ENCODE results near the gene UBE2D1. TPM values are rescaled to one million over a fixed set of nuclear protein-coding genes. Genes with fewer than 3 reads are reported as not detected.
A peak's percentile ranks its signal among the peaks of the same experiment; 100 is the strongest.

The UBE2D1 gene
- total and polyA plus RNA-seq, 2 donors (not counting 3 experiments of a cell fraction or from before 2014, with no cell fraction given) = 13.5 to 14.5 TPM

GRCh38 chr10:58399410-58399809, 64.6 kb downstream of the UBE2D1 start:
- no peaks in the 10 kb centered on the region for H3K4me1 ChIP-seq (ENCODE audit: control insufficient read depth, extremely low read depth, insufficient read depth, low read length)
- CTCF ChIA-PET = interaction anchor here (0.6 kb wide), 1 partner anchor 627 kb away, joined by 3 read pairs; no protein-coding TSS in a partner anchor
- H3K27ac ChIP-seq (ENCODE audit: insufficient read depth, low read depth, low read length) = no peak overlapping the region
- DNase-seq (ENCODE audit: low read depth, low spot score) (no peak), FAIRE-seq (no peak)
- H3K9me1 ChIP-seq (replicated peaks; ENCODE audit: control insufficient read depth, extremely low read depth, insufficient read depth, low read length) = no peaks in the 10 kb centered on the region
- intact Hi-C loops (cut with micrococcal nuclease) = no loop called here
- peaks cover 0 to 7% of the 10 kb centered on the region in 2 experiments for H3K36me3 ChIP-seq (ENCODE audit: control insufficient read depth in 2 of 2, extremely low read depth in 1 of 2, insufficient read depth in 2 of 2, low read length in 2 of 2)
- H2AFZ ChIP-seq (ENCODE audit: low read depth, low read length) = no peak overlapping the region
- H3K27me3 ChIP-seq (ENCODE audit: control insufficient read depth in 2 of 2, insufficient read depth in 2 of 2, low read length in 2 of 2) = no peaks in the 10 kb centered on the region
- no peaks in the 10 kb centered on the region for H3K9me3 ChIP-seq (replicated peaks; ENCODE audit: control insufficient read depth, insufficient read depth, low read length)
- no peaks in the 10 kb centered on the region for H4K20me1 ChIP-seq (replicated peaks; ENCODE audit: control insufficient read depth, extremely low read depth, insufficient read depth, low read length)
- dilution Hi-C loops (cut with MboI; ENCODE audit: extremely low pct_ligation_motif_present, low sequenced_read_pairs) = no loop called here
- no peak overlapping the region for H3K4me3 ChIP-seq (replicated peaks in 1 of 3; ENCODE audit: insufficient read depth in 1 of 3, low read depth in 1 of 3, low read length in 3 of 3)
- H3K79me2 ChIP-seq (ENCODE audit: control insufficient read depth, insufficient read depth, low read length) = no peaks in the 10 kb centered on the region
- H3K9ac ChIP-seq (replicated peaks; ENCODE audit: extremely low read depth, insufficient read depth, low read length) = no peak overlapping the region
- H3K4me2 ChIP-seq (ENCODE audit: insufficient read depth, low read length) = no peak overlapping the region
- BruUV-seq (replicated peaks) = no TSS peak
- TF ChIP-seq FOS (IDR thresholded peaks at IDR 0.05; ENCODE audit: borderline replicate concordance, insufficient read depth, low read length) (peak; percentile 32), MYC (IDR thresholded peaks at IDR 0.05; ENCODE audit: low read depth, low read length) (no peak)
- POLR2A ChIA-PET = no interaction called here

- H3K79me2 ChIP-seq (ENCODE audit: control insufficient read depth, insufficient read depth, low read length) = no peaks in the 10 kb centered on the region
- H3K9me3 ChIP-seq (replicated peaks; ENCODE audit: control insufficient read depth, insufficient read depth, low read length) = no peaks in the 10 kb centered on the region
- DNase-seq (ENCODE audit: low read depth, low spot score) (peak; percentile 7), FAIRE-seq (no peak)
- no peak overlapping the region for H3K9ac ChIP-seq (replicated peaks; ENCODE audit: extremely low read depth, insufficient read depth, low read length)
- no peaks in the 10 kb centered on the region for H3K4me1 ChIP-seq (ENCODE audit: control insufficient read depth, extremely low read depth, insufficient read depth, low read length)
- no TSS peak for BruUV-seq (replicated peaks)
- no peak overlapping the region for H3K27ac ChIP-seq (ENCODE audit: insufficient read depth, low read depth, low read length)
- no peak overlapping the region for H3K4me2 ChIP-seq (ENCODE audit: insufficient read depth, low read length)
- no peaks in the 10 kb centered on the region for H3K9me1 ChIP-seq (replicated peaks; ENCODE audit: control insufficient read depth, extremely low read depth, insufficient read depth, low read length)
- CTCF ChIA-PET = interaction anchor here (1.0 kb wide), 1 partner anchor 15 kb away, joined by 3 read pairs; no protein-coding TSS in a partner anchor
- H2AFZ ChIP-seq (ENCODE audit: low read depth, low read length) = no peak overlapping the region
- POLR2A ChIA-PET = no interaction called here
- TF ChIP-seq GATA2 (IDR thresholded peaks at IDR 0.05; ENCODE audit: insufficient read depth, insufficient read length, low read depth, low read length) = no peak
- TF ChIP-seq EZH2 (IDR thresholded peaks at IDR 0.05; ENCODE audit: borderline replicate concordance, low read depth, low read length, severe bottlenecking) = no peak
- no peak for TF ChIP-seq CTCF (IDR thresholded peaks at IDR 0.05; ENCODE audit: extremely low read depth in 1 of 2, insufficient read depth in 1 of 2, low read depth in 1 of 2, low read length in 2 of 2)
- TF ChIP-seq MYC (IDR thresholded peaks at IDR 0.05; ENCODE audit: low read depth, low read length) = no peak
- TF ChIP-seq POLR2A (IDR thresholded peaks at IDR 0.05; ENCODE audit: low read depth, low read length) = no peak
- TF ChIP-seq MAX (IDR thresholded peaks at IDR 0.05; ENCODE audit: insufficient read depth, insufficient read length) = no peak
- TF ChIP-seq POLR2AphosphoS5 (IDR thresholded peaks at IDR 0.05; ENCODE audit: insufficient read depth, low read depth, low read length) = no peak
- no peak for TF ChIP-seq FOS (IDR thresholded peaks at IDR 0.05; ENCODE audit: borderline replicate concordance, insufficient read depth, low read length)
- TF ChIP-seq JUN (IDR thresholded peaks at IDR 0.05; ENCODE audit: borderline replicate concordance, insufficient read depth, insufficient read length, low read depth) = no peak
- dilution Hi-C loops (cut with MboI; ENCODE audit: extremely low pct_ligation_motif_present, low sequenced_read_pairs) = no loop called here
- H3K36me3 ChIP-seq (ENCODE audit: control insufficient read depth in 2 of 2, extremely low read depth in 1 of 2, insufficient read depth in 2 of 2, low read length in 2 of 2) = peaks cover 0 to 7% of the 10 kb centered on the region in 2 experiments
- H4K20me1 ChIP-seq (replicated peaks; ENCODE audit: control insufficient read depth, extremely low read depth, insufficient read depth, low read length) = no peaks in the 10 kb centered on the region
- H3K27me3 ChIP-seq (ENCODE audit: control insufficient read depth in 2 of 2, insufficient read depth in 2 of 2, low read length in 2 of 2) = no peaks in the 10 kb centered on the region
- intact Hi-C loops (cut with micrococcal nuclease) = no loop called here
- no peak overlapping the region for H3K4me3 ChIP-seq (replicated peaks in 1 of 3; ENCODE audit: insufficient read depth in 1 of 3, low read depth in 1 of 3, low read length in 3 of 3)
Observed at GRCh38 chr10:58400609-58401008, 65.8 kb downstream of the UBE2D1 start.
